GM12864 (cell line): ENCODE measurements around the gene FGF12.

Experiments used
- DNase-seq: peaks from one replicate; pipeline ENCODE4 v3.0.0-alpha.2; 2011; ENCODE audit warnings: low read depth
- H3K4me3 ChIP-seq: 2 replicates; pipeline ENCODE4 v1.5.1; 2011; ENCODE audit warnings: mild to moderate bottlenecking, low read depth, low read length, control low read depth
- TF ChIP-seq, protein P1 (sequence below): IDR thresholded peaks from 2 replicates; pipeline ENCODE4 v1.5.1; 2011; ENCODE audit warnings: low read depth, mild to moderate bottlenecking, moderate library complexity, low read length, control low read depth, inconsistent platforms; ENCODE audit errors: missing control alignments

FGF12 gene

GRCh38 chr3:192629429-192629828 is 97.9 kb downstream of the FGF12 start:
- no peak for DNase-seq
- no peak overlapping the region for H3K4me3 ChIP-seq
- TF ChIP-seq, protein P1, sequence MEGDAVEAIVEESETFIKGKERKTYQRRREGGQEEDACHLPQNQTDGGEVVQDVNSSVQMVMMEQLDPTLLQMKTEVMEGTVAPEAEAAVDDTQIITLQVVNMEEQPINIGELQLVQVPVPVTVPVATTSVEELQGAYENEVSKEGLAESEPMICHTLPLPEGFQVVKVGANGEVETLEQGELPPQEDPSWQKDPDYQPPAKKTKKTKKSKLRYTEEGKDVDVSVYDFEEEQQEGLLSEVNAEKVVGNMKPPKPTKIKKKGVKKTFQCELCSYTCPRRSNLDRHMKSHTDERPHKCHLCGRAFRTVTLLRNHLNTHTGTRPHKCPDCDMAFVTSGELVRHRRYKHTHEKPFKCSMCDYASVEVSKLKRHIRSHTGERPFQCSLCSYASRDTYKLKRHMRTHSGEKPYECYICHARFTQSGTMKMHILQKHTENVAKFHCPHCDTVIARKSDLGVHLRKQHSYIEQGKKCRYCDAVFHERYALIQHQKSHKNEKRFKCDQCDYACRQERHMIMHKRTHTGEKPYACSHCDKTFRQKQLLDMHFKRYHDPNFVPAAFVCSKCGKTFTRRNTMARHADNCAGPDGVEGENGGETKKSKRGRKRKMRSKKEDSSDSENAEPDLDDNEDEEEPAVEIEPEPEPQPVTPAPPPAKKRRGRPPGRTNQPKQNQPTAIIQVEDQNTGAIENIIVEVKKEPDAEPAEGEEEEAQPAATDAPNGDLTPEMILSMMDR: no peak

GRCh38 chr3:192621909-192622308 is 105.4 kb downstream of the FGF12 start:
- no peak for DNase-seq
- H3K4me3 ChIP-seq: no peak overlapping the region
- TF ChIP-seq, protein P1: no peak

GRCh38 chr3:192620275-192620674 is 107.1 kb downstream of the FGF12 start:
- TF ChIP-seq, protein P1: no peak
- no peak overlapping the region for H3K4me3 ChIP-seq
- no peak for DNase-seq

- DNase-seq: no peak
- no peak overlapping the region for H3K4me3 ChIP-seq
- TF ChIP-seq, protein P1: no peak
Measured at GRCh38 chr3:192611411-192611810, 115.9 kb downstream of the FGF12 start.

DNA sequence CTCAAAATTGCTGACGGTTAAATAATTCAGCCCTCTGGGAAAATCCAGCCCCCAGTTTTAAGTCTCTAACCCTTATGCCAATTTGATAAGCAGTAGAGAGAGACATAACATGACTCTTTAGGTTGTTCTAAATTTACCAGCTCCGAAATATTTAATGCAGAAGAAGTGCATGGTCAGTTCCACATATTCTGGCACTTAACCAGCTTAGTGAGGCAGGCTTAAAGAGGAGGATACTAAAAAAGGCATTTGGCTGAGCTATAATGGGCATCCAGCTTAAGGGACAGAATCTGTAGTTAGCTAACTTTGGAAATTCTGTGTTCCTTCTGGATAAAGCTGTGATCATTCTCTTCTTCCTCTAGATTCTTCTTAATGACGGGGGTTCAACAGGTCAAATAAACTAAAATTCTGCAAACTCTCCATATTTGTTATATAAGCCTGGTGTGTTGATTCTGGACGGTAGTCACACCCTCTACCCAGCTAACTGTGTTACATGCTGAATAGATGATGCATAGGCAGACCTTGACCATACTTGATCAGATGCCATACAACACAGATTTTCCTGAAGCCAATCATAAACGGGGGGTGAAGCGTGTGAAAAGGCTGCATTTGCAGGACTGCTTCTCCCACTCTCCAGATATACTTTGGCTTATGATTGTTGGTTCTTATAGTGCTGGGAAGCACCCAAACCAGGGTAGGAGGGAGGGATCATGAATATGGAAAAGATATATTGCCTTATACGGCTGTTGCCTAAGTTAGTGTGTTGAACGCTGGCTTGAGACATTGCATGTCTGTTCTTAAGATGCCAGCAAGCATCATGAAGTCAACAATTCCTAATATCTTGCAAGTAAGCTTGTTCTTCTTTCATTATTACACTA is 118.4 kb downstream of the FGF12 start:
- TF ChIP-seq, protein P1: no peak
- H3K4me3 ChIP-seq: no peak overlapping the region
- no peak for DNase-seq

- DNase-seq: no peak
- no peak overlapping the region for H3K4me3 ChIP-seq
- TF ChIP-seq, protein P1: no peak
Measured at GRCh38 chr3:192607798-192608197, 119.5 kb downstream of the FGF12 start.

GRCh38 chr3:192597913-192598312 is 129.4 kb downstream of the FGF12 start:
- no peak overlapping the region for H3K4me3 ChIP-seq
- no peak for DNase-seq
- TF ChIP-seq, protein P1: no peak
